Tongue (tissue), 2 donors: Measurements from ENCODE around the gene ITGB8. TPM values are rescaled to one million over a fixed set of nuclear protein-coding genes. Genes with fewer than 3 reads are reported as not detected.

Experiments used
- small RNA-seq: library from RNA; depleted of rRNA; stranded (forward); fragments of <200 nt; gene quantifications from one replicate; pipeline ENCODE3, GENCODE V24; 2014; ENCODE audit warnings: low replicate concordance
- total RNA-seq: library from RNA; depleted of rRNA; stranded (reverse); fragments of >200 nt; gene quantifications from one replicate; pipeline ENCODE4 v1.2.3, GENCODE V29; 2014

ITGB8 gene
- total RNA-seq, 1 donor from 2014 or later = 27.0 TPM

Small RNA genes lying within 50 kb of the gene (small RNA-seq; reads per million reads assigned to genes)
- not detected for gene RF00275

Other genes with a start within 250 kb of the ITGB8 start
- gene MACC1, start 113.5 kb upstream of the ITGB8 start, total RNA-seq = 6.9 TPM